Measurements from ENCODE around the gene SPRR2D.
"Not testable (repeated sequence)": the region's sequence is repeated elsewhere in the genome, so short reads cannot be mapped to it uniquely, and the experiment has no call there.

The SPRR2D gene

GRCh38 chr1:153040950-153041631 is at the start of gene SPRR2D:
TSS of gene SPRR2D (minus strand) at chr1:153041120. CDS start at chr1:153040346, 774 bp downstream.
- no peak for DNase-seq

- DNase-seq, result no peak
Observed at GRCh38 chr1:153087652-153088051, 46.7 kb upstream of the SPRR2D start.

DNA sequence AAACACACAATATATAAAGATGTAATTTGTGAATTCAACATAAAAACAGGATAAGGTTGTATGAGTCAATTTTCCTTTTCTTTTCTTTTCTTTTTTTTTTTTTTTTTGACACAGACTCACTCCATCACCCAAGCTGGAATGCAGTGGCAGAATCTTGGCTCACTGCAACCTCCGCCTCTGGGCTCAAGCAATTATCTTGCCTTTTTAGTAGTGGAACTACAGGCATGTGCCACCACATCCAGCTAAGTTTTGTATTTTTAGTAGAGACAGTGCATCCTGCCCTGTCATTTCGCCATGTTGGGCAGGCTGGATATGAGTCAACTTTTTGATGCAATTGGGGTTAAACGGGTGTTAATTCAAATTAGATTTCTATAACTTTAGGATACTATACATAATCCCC is 40.8 kb upstream of the SPRR2D start:
- DNase-seq, result no peak

- no peak for DNase-seq
Observed at GRCh38 chr1:153072806-153073726, 32.1 kb upstream of the SPRR2D start.

GRCh38 chr1:153071511-153071910 is 30.6 kb upstream of the SPRR2D start, which contains the start of gene SPRR2B:
TSS of gene SPRR2B (minus strand) at chr1:153071611. CDS start at chr1:153070839, 772 bp downstream.
- DNase-seq, result no peak

DNA sequence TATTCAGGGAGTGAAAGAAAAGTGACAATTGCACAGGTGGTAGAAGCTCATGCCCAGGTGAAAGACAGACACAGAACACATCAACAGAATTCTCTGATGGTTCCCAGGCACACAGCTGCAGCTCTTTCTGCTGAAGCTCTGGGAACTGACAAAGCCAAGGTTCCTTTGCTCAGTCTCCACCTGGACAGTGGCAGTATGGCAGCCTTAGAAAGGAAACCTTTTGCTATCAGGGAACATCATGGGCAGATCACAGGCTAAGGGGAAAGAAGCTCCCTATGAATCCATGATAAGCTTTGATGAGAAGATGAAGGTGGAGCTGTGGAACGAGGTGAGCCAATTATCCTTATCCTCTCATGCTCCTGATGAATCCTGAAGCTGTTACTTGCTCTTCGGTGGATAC is 29.3 kb upstream of the SPRR2D start:
- no peak for DNase-seq

DNA sequence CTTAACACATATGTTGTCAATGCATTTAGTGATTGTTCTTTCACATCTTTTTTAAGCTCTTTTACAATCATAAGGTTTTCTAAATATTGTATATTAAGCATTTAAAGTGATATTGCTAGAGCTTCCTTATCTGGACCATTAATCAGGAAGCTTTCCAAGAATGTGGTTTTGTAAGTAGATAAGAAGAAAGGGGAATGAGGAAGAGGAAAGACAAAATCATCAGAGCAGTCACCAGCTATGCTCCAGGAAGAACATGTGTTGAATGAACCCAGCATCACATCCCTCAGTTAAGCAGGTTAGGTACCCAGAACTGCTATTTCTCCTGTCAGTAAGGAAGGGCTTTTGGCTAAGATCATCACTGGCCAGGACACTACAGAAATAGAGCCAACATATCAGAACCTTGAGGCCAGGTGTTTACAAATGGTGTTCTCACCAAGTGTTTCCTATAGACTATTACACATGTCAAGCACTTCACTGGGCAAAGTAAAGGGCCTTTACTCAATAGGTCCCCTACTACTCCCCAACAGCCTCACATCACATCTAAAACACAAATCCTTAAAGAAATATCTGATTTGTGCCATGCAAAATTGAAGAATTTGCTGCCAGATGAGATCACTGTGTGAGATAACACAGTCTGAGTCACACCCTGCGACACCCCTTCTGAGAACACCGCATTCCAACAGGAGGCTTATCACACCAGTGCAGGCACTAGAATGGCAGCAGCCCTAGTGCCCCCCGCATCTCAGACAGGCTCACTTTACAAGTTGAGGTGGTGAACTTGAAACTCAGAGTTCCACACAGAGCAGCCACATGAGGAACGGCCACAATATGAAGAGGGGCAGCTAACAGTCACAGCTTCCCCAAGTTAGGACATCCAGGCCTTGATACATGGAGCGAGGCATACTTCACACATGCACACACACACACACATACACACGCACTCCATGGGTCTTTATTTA is 18.2 kb upstream of the SPRR2D start:
- no peak for DNase-seq

DNA sequence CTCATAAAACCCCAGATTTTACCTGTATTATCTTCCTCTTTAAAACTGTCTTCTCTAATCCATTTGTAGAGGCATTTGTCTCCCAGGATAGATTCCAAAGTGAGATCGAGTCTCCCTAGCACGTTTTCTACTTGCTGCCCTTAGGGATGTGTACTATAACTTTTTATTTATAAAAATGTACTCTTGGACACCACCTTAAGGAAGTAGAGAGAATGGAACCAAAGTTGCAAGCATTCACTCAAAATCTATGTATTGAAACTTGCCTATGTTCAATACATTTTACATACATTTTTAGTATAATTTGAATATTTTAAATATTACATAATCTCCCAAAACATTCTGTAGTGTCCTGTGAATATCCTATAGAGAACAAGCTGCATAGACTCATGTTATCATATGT is 17.2 kb upstream of the SPRR2D start:
- DNase-seq, result no peak

GRCh38 chr1:153057375-153057774 is 16.5 kb upstream of the SPRR2D start, which contains the start of gene SPRR2A:
TSS of gene SPRR2A (minus strand) at chr1:153057512. CDS start at chr1:153056735, 777 bp downstream.
- DNase-seq, result no peak

- DNase-seq, result not testable (repeated sequence)
Observed at GRCh38 chr1:153056111-153056510, 15.2 kb upstream of the SPRR2D start.

- no peak for DNase-seq
Observed at GRCh38 chr1:153049211-153049610, 8.3 kb upstream of the SPRR2D start.

DNA sequence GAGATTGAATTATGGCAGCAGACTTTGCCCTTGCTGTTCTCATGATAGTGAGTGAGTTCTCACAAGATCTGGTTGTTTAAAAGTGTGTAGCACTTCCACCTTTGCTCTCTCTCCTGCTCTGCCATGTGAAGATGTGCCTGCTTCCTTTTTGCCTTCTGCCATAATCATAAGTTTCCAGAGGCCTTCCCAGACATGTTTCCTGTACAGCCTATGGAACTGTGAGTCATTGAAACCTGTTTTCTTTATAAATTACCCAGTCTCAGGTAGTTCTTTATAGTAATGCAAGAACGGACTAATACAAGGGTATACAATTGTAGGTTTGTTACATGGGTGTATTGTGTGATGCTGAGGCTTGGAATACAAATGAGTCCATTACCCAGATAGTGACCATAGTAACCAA is 5.7 kb downstream of the SPRR2D start:
- DNase-seq, result no peak

- no peak for DNase-seq
Observed at GRCh38 chr1:153032677-153033308, 8.1 kb downstream of the SPRR2D start.

- DNase-seq, result no peak
Observed at GRCh38 chr1:153032073-153032472, 8.8 kb downstream of the SPRR2D start.

GRCh38 chr1:153030895-153031294 is 10.0 kb downstream of the SPRR2D start, which contains the start of gene SPRR1B:
TSS of gene SPRR1B (plus strand) at chr1:153031203. CDS start at chr1:153032346, 1,143 bp downstream.
- no peak for DNase-seq

DNA sequence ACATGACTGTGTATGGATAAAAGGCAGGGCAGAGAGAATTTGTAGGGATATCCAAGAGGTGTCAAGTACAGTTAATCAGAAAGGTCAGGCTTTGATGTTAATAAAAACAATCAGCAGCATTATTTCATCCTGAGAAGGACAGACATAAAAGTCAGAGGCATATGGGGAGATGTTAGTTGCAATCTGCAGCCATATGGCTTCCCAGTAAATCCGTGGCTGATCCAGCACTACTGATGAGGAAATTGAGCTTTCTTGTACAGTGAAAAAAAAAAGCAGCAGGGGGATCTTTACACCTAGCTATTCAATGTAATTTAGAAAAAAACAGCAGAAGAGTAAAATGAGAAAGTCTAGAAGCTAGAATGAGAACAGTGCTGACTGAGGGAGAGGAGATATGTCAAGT is 12.2 kb downstream of the SPRR2D start:
- no peak for DNase-seq

- DNase-seq, result no peak
Observed at GRCh38 chr1:153025797-153026196, 15.1 kb downstream of the SPRR2D start.

- no peak for DNase-seq
Observed at GRCh38 chr1:153024413-153024812, 16.5 kb downstream of the SPRR2D start.

GRCh38 chr1:153023109-153023508 is 17.8 kb downstream of the SPRR2D start:
- no peak for DNase-seq

GRCh38 chr1:153022340-153022739 is 18.6 kb downstream of the SPRR2D start:
- not testable (repeated sequence) for DNase-seq

- not testable (repeated sequence) for DNase-seq
Observed at GRCh38 chr1:153021829-153022228, 19.1 kb downstream of the SPRR2D start.

DNA sequence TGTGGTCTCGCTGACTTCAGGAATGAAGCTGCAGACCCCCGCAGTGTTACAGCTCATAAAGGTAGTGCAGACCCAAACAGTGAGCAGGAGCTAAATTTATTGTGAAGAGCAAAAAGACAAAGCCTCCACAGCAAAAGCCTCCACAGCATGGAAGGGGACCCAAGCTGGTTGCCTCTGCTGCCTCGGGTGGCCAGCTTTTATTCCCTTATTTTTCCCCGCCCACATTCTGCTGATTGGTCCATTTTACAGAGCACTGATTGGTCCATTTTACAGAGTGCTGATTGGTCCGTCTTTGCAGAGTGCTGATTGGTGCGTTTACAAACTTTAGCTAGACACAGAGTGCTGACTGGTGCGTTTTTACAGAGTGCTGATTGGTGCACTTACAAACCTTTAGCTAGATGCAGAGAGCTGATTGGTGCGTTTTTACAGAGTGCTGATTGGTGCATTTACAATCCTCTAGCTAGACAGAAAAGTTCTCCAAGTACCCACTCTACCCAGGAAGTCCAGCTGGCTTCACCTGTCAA is 29.6 kb downstream of the SPRR2D start:
- DNase-seq, result not testable (repeated sequence)
